Effector memory CD8-positive, alpha-beta T cell (primary cell): Measurements from ENCODE around the gene DCC.

Experiments used
- ATAC-seq: fragments of 150-1000 bp; cut with Tn5 transposase; replicated peaks from 2 replicates; pipeline ENCODE4 v1.10.0; 2021; ENCODE audit warnings: mild to moderate bottlenecking, moderate library complexity
- DNase-seq, 3 experiments: peaks; one replicate each; pipeline ENCODE4 v3.0.0; 2021
- H3K27ac Mint-ChIP-seq, 2 donors: one replicate each; pipeline ENCODE4 v1.8.0; 2022; ENCODE audit warnings: mild to moderate bottlenecking in 2 of 2, mixed read lengths in 2 of 2, moderate library complexity in 2 of 2
- H3K27me3 Mint-ChIP-seq, 2 donors: one replicate each; pipeline ENCODE4 v1.8.0; 2022; ENCODE audit warnings: mixed read lengths in 2 of 2
- H3K36me3 Mint-ChIP-seq: one replicate; pipeline ENCODE4 v1.8.0; 2022; ENCODE audit warnings: mild to moderate bottlenecking, moderate library complexity, mixed read lengths; ENCODE audit not compliant: insufficient read depth
- H3K4me1 Mint-ChIP-seq, 2 donors: one replicate each; pipeline ENCODE4 v1.8.0; 2022; ENCODE audit warnings: low read depth in 2 of 2, mixed read lengths in 2 of 2
- H3K4me3 Mint-ChIP-seq, 2 donors: one replicate each; pipeline ENCODE4 v1.8.0; 2022; ENCODE audit warnings: mild to moderate bottlenecking in 2 of 2, mixed read lengths in 2 of 2, moderate library complexity in 2 of 2
- H3K9me3 Mint-ChIP-seq, 2 donors: one replicate each; pipeline ENCODE4 v1.8.0; 2022; ENCODE audit warnings: mixed read lengths in 2 of 2

DCC gene

DNA sequence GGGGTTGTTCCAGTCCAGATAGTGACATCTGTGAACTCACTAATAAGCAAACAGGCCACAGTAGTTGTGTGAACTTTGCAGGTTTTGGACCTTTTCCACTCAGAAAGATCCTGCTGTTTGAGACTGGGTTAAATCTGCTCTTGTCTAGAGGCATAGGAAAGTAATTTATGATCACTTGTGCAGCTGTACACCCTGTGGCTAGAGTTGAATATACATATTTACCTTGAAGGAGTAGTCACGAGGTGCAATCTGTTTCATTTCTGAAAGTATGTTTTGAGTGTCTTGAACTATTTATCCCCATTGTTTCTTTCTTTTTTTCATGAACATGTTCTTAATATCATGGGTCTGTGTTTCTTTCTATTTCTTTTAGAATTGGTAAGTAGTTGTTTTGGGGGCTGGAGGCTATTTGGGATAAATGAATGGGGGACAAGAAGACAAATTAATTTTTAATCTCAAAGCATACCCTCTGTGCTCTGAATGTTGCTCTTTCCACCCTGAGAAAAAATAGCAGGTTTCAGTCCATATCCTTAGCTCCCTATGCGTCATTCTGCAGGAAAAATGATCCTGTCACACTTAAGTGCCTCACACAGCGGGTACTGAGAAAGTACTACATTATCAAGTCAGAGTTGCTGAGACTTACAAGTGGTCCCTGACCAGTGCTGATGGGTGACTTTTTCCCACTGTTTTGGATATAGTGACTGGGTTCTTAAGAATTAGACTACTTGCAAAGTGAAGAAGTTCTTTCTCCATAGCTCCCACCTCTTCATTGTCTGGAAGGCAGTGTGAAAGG, 28.2 kb downstream of the DCC start:
- Mint-ChIP-seq H3K9me3 (peaks cover 0 to 11% of the 10 kb centered on the region in 2 donors), H3K36me3 (no peaks in the 10 kb centered on the region), H3K4me3 (no peak overlapping the region), H3K27ac (no peak overlapping the region), H3K27me3 (no peaks in the 10 kb centered on the region), H3K4me1 (no peaks in the 10 kb centered on the region)
- DNase-seq: no peak
- ATAC-seq: no peak

DNA sequence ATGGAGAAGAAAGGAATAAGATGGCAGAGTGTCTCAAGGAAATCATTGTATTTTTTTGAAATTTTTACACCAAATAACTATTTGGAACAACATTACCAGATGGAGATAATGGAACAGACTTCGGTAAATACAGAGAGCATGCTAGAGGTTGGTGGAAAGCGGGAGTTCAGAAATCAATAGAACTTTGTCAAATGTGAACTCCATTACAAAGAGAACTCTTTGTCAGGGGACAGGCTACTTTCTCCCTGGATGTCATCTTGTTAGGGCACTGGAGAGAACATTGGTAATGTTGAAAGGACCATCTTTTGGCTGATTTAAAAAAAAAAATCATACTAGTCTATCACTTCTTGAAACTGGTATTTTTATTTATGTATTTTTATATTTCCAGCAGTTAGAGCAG, 30.8 kb downstream of the DCC start:
- Mint-ChIP-seq H3K27ac (no peak overlapping the region), H3K27me3 (no peaks in the 10 kb centered on the region), H3K4me1 (no peaks in the 10 kb centered on the region), H3K9me3 (peaks cover 0 to 11% of the 10 kb centered on the region in 2 donors), H3K4me3 (no peak overlapping the region), H3K36me3 (no peaks in the 10 kb centered on the region)
- DNase-seq (no peak), ATAC-seq (no peak)

DNA sequence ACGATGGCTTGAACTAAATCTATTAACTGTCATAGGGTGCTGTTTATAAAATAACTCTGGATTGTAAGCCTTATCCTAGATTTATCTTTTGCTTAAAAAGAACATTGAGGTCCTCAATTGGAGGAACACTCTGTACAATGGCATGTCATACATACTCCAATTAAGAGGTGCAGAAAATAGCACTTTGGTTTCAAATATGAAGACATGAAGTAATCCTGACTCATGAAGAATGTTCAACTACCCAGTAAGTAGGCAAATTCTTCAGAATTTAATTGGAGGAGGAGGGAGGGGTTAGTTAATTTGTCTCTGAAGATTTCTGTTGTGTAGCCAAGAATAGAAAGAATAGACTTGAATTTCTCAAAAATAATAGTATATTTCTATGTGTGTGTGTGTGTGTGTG, 36.1 kb downstream of the DCC start:
- Mint-ChIP-seq H3K27ac (no peak overlapping the region), H3K36me3 (no peaks in the 10 kb centered on the region), H3K9me3 (peaks cover 0 to 3% of the 10 kb centered on the region in 2 donors), H3K4me3 (no peak overlapping the region), H3K27me3 (no peaks in the 10 kb centered on the region), H3K4me1 (no peaks in the 10 kb centered on the region)
- ATAC-seq: no peak
- no peak for DNase-seq

DNA sequence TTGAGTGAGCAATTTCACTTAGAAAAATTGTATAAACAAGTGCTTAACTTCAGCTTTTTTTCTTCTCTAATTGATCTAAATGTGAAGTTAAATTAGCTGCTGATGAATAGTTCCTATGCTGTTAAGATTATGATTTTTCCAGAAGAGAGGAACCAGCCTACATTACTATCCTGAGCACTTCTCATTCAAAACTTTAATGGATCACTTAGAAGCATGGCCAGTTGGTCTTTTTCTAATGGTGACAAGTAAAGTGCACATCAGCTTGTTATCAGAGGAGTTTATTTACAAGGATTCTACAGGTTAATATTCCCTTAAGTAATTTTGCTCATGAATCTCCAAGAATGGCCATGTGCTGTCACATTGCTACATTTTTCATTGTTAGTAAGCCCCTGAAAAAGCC, 37.1 kb downstream of the DCC start:
- H3K4me1 Mint-ChIP-seq: no peaks in the 10 kb centered on the region
- H3K36me3 Mint-ChIP-seq: no peaks in the 10 kb centered on the region
- ATAC-seq: no peak
- no peak overlapping the region for H3K4me3 Mint-ChIP-seq
- H3K27me3 Mint-ChIP-seq: no peaks in the 10 kb centered on the region
- no peak overlapping the region for H3K27ac Mint-ChIP-seq
- DNase-seq: no peak
- H3K9me3 Mint-ChIP-seq: no peaks in the 10 kb centered on the region

DNA sequence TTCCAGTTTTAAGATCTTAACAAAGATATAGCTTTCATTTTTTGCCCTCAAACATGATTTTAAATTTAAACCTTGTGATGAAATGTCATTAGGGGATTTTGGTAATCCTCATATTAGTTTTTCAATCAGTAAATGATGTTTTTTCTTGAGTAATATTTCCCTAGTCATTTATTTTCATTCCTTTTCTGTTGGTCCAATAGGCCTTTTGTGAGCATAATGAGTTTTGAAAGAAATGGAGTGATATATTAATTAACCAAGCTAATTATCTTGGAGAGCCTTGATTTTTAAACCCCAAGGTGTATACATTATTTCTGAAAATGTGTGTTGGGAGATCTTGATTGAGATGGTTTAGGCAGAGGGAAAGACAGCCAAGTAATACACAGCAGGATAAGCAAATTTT, 46.3 kb downstream of the DCC start:
- ATAC-seq (no peak), DNase-seq (no peak)
- Mint-ChIP-seq H3K4me3 (no peak overlapping the region), H3K9me3 (peaks cover 0 to 2% of the 10 kb centered on the region in 2 donors), H3K27me3 (no peaks in the 10 kb centered on the region), H3K4me1 (peaks cover 0 to 1% of the 10 kb centered on the region in 2 donors), H3K36me3 (no peaks in the 10 kb centered on the region), H3K27ac (no peak overlapping the region)

DNA sequence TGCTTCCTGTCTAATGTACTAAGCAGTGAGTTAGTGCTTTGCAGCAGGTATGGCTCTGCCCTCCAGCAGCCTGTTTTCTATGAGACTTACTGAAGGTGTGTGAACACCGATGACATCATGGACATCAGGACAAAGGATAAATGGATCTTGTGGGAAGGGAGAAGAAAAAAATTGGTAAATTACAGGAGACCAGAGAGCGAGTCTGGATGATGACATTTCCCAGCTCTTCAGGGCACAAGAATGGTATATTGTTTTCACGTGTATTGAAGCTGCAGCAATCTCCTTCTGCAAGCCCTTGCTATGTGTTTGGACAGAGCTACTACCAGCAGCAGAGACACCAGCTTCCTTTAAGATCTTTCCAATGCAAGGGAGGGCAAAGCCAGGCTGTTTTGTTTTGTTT, 47.2 kb downstream of the DCC start:
- Mint-ChIP-seq H3K4me1 (peaks cover 0 to 1% of the 10 kb centered on the region in 2 donors), H3K27ac (no peak overlapping the region), H3K27me3 (no peaks in the 10 kb centered on the region), H3K9me3 (peaks cover 0 to 2% of the 10 kb centered on the region in 2 donors), H3K4me3 (no peak overlapping the region), H3K36me3 (no peaks in the 10 kb centered on the region)
- ATAC-seq (no peak), DNase-seq (no peak)

DNA sequence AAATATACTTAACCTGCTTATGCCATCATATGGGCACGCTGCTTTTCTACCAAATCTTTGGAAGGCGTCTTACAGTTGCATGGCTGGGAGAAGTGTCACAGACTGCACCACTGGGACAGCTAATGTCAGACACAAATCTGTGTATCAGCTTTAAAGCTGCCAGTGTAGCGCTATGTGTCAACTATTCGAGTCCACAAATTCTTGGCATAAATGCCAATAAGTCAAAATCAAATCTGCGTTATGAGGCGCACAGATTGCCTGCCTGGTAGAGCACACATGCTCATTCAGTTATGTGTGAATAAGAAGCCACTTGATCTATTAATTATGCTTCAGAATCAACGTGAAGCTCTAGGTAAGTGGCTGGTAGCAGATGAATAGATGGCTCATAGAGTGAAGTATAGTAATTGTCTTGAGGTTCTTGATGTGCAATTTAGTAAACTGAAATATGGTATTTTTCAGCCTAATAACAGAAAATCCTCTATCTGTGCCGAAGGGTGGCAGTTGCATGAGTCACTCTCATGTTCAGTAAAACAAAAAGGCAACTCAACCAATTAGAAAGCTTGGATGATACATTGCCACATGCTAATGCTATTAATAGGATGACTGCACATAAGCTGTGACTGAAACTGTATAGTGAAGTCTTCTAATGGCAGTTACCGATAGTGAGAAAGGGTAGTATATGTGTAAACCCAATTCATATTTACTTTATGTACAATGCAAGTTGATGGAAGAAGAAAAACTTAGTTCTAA, 52.0 kb downstream of the DCC start:
- ATAC-seq (no peak), DNase-seq (no peak)
- Mint-ChIP-seq H3K9me3 (peaks cover 0 to 2% of the 10 kb centered on the region in 2 donors), H3K27me3 (no peaks in the 10 kb centered on the region), H3K27ac (no peak overlapping the region), H3K4me3 (no peak overlapping the region), H3K4me1 (peaks cover 0 to 1% of the 10 kb centered on the region in 2 donors), H3K36me3 (no peaks in the 10 kb centered on the region)

DNA sequence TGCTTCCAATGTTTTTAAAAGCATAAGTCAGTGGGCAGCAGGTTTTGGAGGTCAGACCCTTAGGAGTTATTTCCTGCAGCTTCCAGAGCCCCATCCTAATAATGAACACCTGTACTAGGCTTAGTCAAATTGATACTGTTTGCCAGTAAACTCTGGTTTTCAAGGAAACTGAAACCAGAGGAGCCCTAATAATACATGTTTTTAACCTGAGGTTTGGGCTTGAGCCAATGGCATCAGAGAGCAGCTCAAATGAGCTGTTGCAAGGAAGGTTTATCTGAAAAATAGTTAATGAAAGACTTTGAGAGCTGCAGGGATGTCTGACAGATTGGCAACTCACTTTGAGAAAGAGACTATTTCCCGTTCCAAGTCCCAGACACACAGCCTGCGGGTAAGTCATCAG, 54.6 kb downstream of the DCC start:
- peaks cover 0 to 1% of the 10 kb centered on the region in 2 donors for H3K4me1 Mint-ChIP-seq
- ATAC-seq: no peak
- H3K27me3 Mint-ChIP-seq: no peaks in the 10 kb centered on the region
- H3K27ac Mint-ChIP-seq: no peak overlapping the region
- DNase-seq: no peak
- H3K9me3 Mint-ChIP-seq: peaks cover 0 to 4% of the 10 kb centered on the region in 2 donors
- no peaks in the 10 kb centered on the region for H3K36me3 Mint-ChIP-seq
- no peak overlapping the region for H3K4me3 Mint-ChIP-seq

DNA sequence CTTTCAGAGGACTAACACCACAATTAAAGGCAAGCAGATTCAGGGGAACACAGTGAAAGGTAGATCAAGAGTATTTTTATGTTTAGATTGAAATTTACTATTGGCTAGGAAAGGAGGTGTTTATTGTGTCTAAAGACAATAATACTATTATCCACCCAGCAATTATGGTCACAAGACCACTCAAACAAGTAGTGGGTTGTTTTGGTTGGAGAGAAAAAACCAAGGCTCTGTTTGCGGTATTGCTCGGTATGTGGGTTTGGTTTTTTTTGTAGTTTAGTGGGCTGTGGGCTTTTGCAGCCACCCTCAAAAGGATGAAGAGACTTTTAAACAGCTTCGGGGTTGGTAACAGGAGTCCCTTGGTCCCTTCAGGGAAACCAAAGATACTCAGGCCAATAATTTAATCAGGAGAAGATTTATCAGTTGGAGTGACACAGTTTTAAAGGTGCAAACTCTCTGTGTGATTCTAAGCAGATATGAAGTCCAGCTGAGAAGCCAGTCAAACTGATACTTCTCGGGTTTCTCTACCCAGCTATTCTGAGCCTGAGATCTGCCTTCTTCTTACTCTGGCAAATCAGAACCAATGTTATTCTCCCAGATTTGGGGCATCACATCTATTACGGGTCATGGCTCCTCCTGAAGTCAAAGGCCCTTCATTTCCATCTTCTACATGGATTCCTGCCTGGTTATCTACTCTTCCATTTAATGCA, 55.3 kb downstream of the DCC start:
- Mint-ChIP-seq H3K9me3 (peaks cover 0 to 4% of the 10 kb centered on the region in 2 donors), H3K36me3 (no peaks in the 10 kb centered on the region), H3K27me3 (no peaks in the 10 kb centered on the region), H3K27ac (no peak overlapping the region), H3K4me3 (no peak overlapping the region), H3K4me1 (no peaks in the 10 kb centered on the region)
- ATAC-seq (no peak), DNase-seq (no peak)

DNA sequence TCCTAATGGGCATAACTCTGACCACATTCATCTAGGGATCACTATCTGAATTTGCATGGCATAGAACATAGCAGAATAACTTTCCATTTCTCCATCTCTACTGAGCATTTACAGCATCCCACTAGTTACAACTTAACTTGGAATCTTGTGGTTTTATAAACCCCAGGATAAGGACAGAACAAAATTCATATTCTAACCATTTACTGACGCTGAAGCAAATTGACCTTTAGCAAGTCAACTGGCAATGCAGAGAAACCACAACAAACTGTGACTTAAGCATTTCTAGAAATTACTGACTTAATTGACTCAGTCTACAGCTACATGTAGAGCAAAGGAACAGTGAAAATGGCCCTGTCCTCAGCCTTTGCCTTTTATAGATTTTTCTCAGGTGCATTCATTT, 61.2 kb downstream of the DCC start:
- Mint-ChIP-seq H3K27me3 (no peaks in the 10 kb centered on the region), H3K4me3 (no peak overlapping the region), H3K4me1 (no peaks in the 10 kb centered on the region), H3K27ac (no peak overlapping the region), H3K9me3 (peaks cover 0 to 5% of the 10 kb centered on the region in 2 donors), H3K36me3 (no peaks in the 10 kb centered on the region)
- ATAC-seq (no peak), DNase-seq (no peak)

DNA sequence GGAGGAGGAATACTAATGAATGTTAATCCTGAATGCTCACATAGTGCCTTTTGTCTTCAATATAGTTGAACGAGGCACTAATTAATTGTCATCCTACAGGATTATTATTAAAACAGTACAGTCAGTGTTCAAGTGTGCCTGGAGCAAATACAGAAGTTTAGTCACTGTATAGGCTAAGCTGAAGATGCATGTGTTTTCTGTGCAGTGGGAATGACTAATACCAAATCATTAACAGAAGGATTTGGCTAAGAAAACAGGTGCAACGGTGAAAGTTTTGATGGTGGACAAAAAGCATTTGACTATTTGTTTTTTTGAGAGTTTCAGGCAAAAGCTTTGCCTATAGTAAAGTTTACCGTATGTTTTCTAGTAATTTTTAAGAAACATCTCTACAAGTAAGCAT, 62.8 kb downstream of the DCC start:
- Mint-ChIP-seq H3K4me1 (no peaks in the 10 kb centered on the region), H3K27me3 (no peaks in the 10 kb centered on the region), H3K27ac (no peak overlapping the region), H3K36me3 (no peaks in the 10 kb centered on the region), H3K4me3 (no peak overlapping the region), H3K9me3 (peaks cover 0 to 5% of the 10 kb centered on the region in 2 donors)
- DNase-seq: no peak
- ATAC-seq: no peak

DNA sequence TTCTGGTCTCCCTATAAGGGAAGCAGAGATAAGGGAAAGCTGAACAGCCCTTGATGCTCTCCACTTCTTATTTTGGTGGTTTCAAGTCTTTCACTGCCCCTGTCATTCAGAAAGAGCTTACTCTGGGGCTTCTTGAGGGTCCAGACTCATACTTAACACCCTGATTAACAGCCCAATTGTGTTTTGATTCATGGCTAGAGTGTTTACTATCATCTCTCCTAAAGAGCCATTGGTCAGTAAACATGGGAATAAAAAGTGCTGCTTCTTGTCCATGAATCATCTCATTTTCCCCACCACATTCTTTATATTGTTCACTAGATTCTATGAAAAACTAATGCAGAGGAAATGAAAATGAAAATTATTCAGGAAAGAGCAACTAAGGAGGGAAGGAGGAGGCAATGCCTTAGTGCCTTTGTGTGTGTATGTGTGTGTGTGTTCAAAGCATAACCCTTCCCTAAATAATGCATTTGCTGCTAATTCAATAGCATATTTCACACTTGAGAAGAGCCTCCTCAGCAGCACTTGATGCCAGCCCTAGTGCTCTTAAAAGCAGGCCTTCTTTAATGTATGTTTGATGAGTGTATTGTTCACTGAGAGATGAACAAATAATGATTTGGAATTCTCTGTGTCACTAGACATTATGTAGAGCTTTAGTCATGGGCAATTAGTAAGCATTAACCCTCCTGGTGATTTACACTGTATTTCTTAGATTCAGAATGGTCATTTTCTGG, 63.5 kb downstream of the DCC start:
- ATAC-seq: no peak
- Mint-ChIP-seq H3K36me3 (no peaks in the 10 kb centered on the region), H3K4me3 (no peak overlapping the region), H3K4me1 (no peaks in the 10 kb centered on the region), H3K27ac (no peak overlapping the region), H3K27me3 (no peaks in the 10 kb centered on the region), H3K9me3 (peaks cover 0 to 5% of the 10 kb centered on the region in 2 donors)
- DNase-seq: no peak

DNA sequence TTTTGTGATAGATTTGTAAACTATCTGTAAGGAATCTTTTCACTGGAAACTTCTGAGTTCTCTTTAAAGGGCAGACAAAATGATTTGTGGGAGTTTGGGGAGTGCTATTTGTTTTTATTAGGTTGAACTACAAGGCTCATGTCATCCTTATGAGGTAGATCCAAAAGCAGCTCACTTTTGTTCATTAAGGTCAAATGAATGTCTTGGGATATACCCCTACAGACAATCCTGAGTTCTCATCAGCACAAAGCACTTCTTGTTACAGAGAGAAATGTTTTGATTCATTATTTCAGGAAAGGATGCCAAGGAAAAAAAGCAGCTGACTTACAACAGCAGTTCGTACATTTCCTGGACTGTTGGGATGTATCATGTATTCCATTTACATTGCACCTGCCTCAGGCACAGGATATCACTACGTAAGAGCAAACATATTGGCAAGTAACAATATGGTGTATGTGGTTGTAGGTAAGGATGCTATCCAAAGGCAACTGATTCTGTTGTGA, 68.9 kb downstream of the DCC start:
- no peak overlapping the region for H3K4me3 Mint-ChIP-seq
- no peak for ATAC-seq
- no peak for DNase-seq
- H3K36me3 Mint-ChIP-seq: no peaks in the 10 kb centered on the region
- H3K27me3 Mint-ChIP-seq: no peaks in the 10 kb centered on the region
- peaks cover 0 to 8% of the 10 kb centered on the region in 2 donors for H3K9me3 Mint-ChIP-seq
- no peaks in the 10 kb centered on the region for H3K4me1 Mint-ChIP-seq
- H3K27ac Mint-ChIP-seq: no peak overlapping the region
